IMR-90 (cell line): ENCODE results near the gene ST3GAL3. TPM values are rescaled to one million over a fixed set of nuclear protein-coding genes. Genes with fewer than 3 reads are reported as not detected.

Source experiments
- ATAC-seq: fragments of 200-7000 bp; cut with Tn5 transposase; 2 replicates; pipeline ENCODE4 v1.9.1; 2020; ENCODE audit warnings: low read depth, mild to moderate bottlenecking, moderate library complexity
- BruUV-seq: library from RNA; stranded (reverse); fragments of 400-500 nt; replicated peaks from 2 replicates; lab custom pipeline; 2021; lab: Mats Ljungman, UMichigan
- CTCF ChIA-PET: fragments of 300-600 bp; formaldehyde crosslinking; extraction: SDS; loops from one replicate; lab custom pipeline; 2021; ENCODE audit warnings: antibody characterized with exemption; lab: Yijun Ruan, JAX
- POLR2A ChIA-PET: fragments of 300-600 bp; sonication (Branson Sonifier 250); formaldehyde crosslinking; loops from one replicate; lab custom pipeline; 2022; ENCODE audit warnings: antibody characterized with exemption; ENCODE audit not compliant: unreplicated experiment; lab: Charles Lee
- DNase-seq: peaks from one replicate; pipeline ENCODE4 v3.0.0; 2013
- H2AFZ ChIP-seq: replicated peaks from 2 replicates; pipeline ENCODE3; 2013; ENCODE audit warnings: low read length, mild to moderate bottlenecking; ENCODE audit not compliant: poor library complexity
- H2AK5ac ChIP-seq: 2 replicates; pipeline ENCODE4 v1.6.1; 2013; ENCODE audit warnings: low read depth, low read length, inconsistent platforms
- H2AK9ac ChIP-seq: replicated peaks from 2 replicates; pipeline ENCODE3; 2013; ENCODE audit warnings: mild to moderate bottlenecking, low read depth, low read length, moderate library complexity; ENCODE audit not compliant: poor library complexity
- H2BK120ac ChIP-seq: 2 replicates; pipeline ENCODE4 v1.6.1; 2013; ENCODE audit warnings: low read depth, low read length, inconsistent platforms
- H2BK15ac ChIP-seq: 3 replicates; pipeline ENCODE4 v1.6.1; 2013; ENCODE audit warnings: low read depth, low read length, inconsistent platforms
- H2BK20ac ChIP-seq: 2 replicates; pipeline ENCODE4 v1.6.1; 2013; ENCODE audit warnings: low read depth, mild to moderate bottlenecking, inconsistent platforms, low read length, moderate library complexity
- H2BK5ac ChIP-seq: 2 replicates; pipeline ENCODE4 v1.6.1; 2013; ENCODE audit warnings: mild to moderate bottlenecking, low read depth, low read length, inconsistent platforms; ENCODE audit not compliant: poor library complexity, severe bottlenecking
- H3K14ac ChIP-seq: replicated peaks from 2 replicates; pipeline ENCODE4 v1.6.1; 2013; ENCODE audit warnings: low read depth, low read length, inconsistent platforms
- H3K18ac ChIP-seq: 2 replicates; pipeline ENCODE4 v1.6.1; 2013; ENCODE audit warnings: low read depth, low read length, control low read depth
- H3K23ac ChIP-seq: 2 replicates; pipeline ENCODE4 v1.6.1; 2013; ENCODE audit warnings: low read depth, low read length, inconsistent platforms
- H3K27ac ChIP-seq: 2 replicates; pipeline ENCODE4 v1.5.1; 2013; ENCODE audit warnings: mild to moderate bottlenecking, control low read depth, low read length; ENCODE audit not compliant: insufficient read depth
- H3K27me3 ChIP-seq: 2 replicates; pipeline ENCODE4 v1.6.1; 2013; ENCODE audit warnings: low read length; ENCODE audit not compliant: control insufficient read depth, insufficient read depth
- H3K36me3 ChIP-seq: 2 replicates; pipeline ENCODE4 v1.6.1; 2013; ENCODE audit warnings: low read length, mixed read lengths; ENCODE audit not compliant: control insufficient read depth, insufficient read depth
- H3K4ac ChIP-seq: 2 replicates; pipeline ENCODE4 v1.6.1; 2013; ENCODE audit warnings: low read depth, low read length, inconsistent platforms
- H3K4me1 ChIP-seq: 2 replicates; pipeline ENCODE4 v1.6.1; 2013; ENCODE audit warnings: low read length, mixed read lengths; ENCODE audit not compliant: control insufficient read depth, insufficient read depth
- H3K4me2 ChIP-seq: 2 replicates; pipeline ENCODE4 v1.6.1; 2013; ENCODE audit warnings: low read depth, mild to moderate bottlenecking, control low read depth, low read length, moderate library complexity
- H3K4me3 ChIP-seq: 2 replicates; pipeline ENCODE4 v1.5.1; 2013; ENCODE audit warnings: low read depth, mild to moderate bottlenecking, control low read depth, low read length, moderate library complexity; ENCODE audit not compliant: insufficient read depth
- H3K56ac ChIP-seq: 2 replicates; pipeline ENCODE4 v1.6.1; 2013; ENCODE audit warnings: low read length, inconsistent platforms; ENCODE audit not compliant: insufficient read depth; ENCODE audit errors: extremely low read depth
- H3K79me1 ChIP-seq, 2 experiments: 2 replicates each; pipeline ENCODE4 v1.6.1; 2013; ENCODE audit warnings: low read length in 2 of 2, inconsistent platforms in 1 of 2, low read depth in 1 of 2
- H3K9ac ChIP-seq: 2 replicates; pipeline ENCODE4 v1.6.1; 2013; ENCODE audit warnings: low read depth, low read length, control low read depth
- H3K9me1 ChIP-seq: 2 replicates; pipeline ENCODE4 v1.6.1; 2013; ENCODE audit warnings: low read length, inconsistent platforms; ENCODE audit not compliant: insufficient read depth
- H3K9me3 ChIP-seq: 2 replicates; pipeline ENCODE4 v1.6.1; 2013; ENCODE audit warnings: low read length; ENCODE audit not compliant: control insufficient read depth, insufficient read depth
- H4K20me1 ChIP-seq: 2 replicates; pipeline ENCODE4 v1.6.1; 2013; ENCODE audit warnings: low read length, inconsistent platforms; ENCODE audit not compliant: insufficient read depth
- H4K5ac ChIP-seq: 2 replicates; pipeline ENCODE4 v1.6.1; 2013; ENCODE audit warnings: mild to moderate bottlenecking, low read depth, low read length, control low read depth
- H4K8ac ChIP-seq, 2 experiments: 2 replicates each; pipeline ENCODE4 v1.6.1; 2013; ENCODE audit warnings: low read depth in 2 of 2, low read length in 2 of 2, control low read depth in 1 of 2, inconsistent platforms in 1 of 2
- H4K91ac ChIP-seq: 2 replicates; pipeline ENCODE4 v1.6.1; 2013; ENCODE audit warnings: low read depth, low read length, inconsistent platforms; ENCODE audit not compliant: insufficient read depth
- MXI1 ChIP-seq: IDR thresholded peaks from 2 replicates; pipeline ENCODE4 v1.6.1; 2012; ENCODE audit warnings: low read depth, mild to moderate bottlenecking, low read length, moderate library complexity, borderline replicate concordance
- POLR2A ChIP-seq: IDR thresholded peaks from 2 replicates; pipeline ENCODE4 v1.6.1; 2012; ENCODE audit warnings: mild to moderate bottlenecking, low read depth, low read length
- RAD21 ChIP-seq: IDR thresholded peaks from 2 replicates; pipeline ENCODE4 v1.6.1; 2012; ENCODE audit warnings: low read length, improper control_type of control experiment
- SMC3 ChIP-seq: fragments of 150-350 bp; IDR thresholded peaks from 2 replicates; pipeline ENCODE4 v1.6.1; 2016; ENCODE audit warnings: low read depth, mild to moderate bottlenecking, antibody characterized with exemption, low read length, moderate library complexity
- WGBS, 2 experiments: methylation state at CpG; one replicate each; pipeline versions ENCODE4 v1.1.5 to v1.1.7; 2013; ENCODE audit warnings: missing lambda C conversion rate in 2 of 2; ENCODE audit not compliant: insufficient read length in 1 of 2; ENCODE audit errors: extremely low coverage in 2 of 2; 5-methylcytosine and 5-hydroxymethylcytosine counted together
- dilution Hi-C: fragments of 300-500 bp; cut with HindIII; formaldehyde crosslinking; loops from one replicate; pipeline ENCODE4 v1.14.3; 2018; ENCODE audit warnings: low sequenced_read_pairs; ENCODE audit not compliant: unreplicated experiment
- in situ Hi-C: fragments of 300-500 bp; cut with MboI; formaldehyde crosslinking; loops from 3 replicates; pipeline ENCODE4 v1.14.3; 2019; ENCODE audit warnings: low sequenced_read_pairs, inconsistent platforms, mixed read lengths
- intact Hi-C: fragments of 100-400 bp; cut with micrococcal nuclease; formaldehyde crosslinking; loops from 2 replicates; pipeline ENCODE4 v1.10.0; 2022
- polyA plus RNA-seq, 3 experiments: library from polyadenylated mRNA; depleted of rRNA; stranded (reverse); fragments of >200 nt; gene quantifications; 2 replicates each; pipeline ENCODE4 v1.2.3, GENCODE V29; 2012; ENCODE audit warnings: low replicate concordance in 1 of 3
- total RNA-seq: library from RNA; depleted of rRNA; stranded (reverse); fragments of >200 nt; gene quantifications from 2 replicates; pipeline ENCODE4 v1.2.3, GENCODE V29; 2012
- TF ChIP-seq, protein P1 (sequence below): fragments of 150-350 bp; IDR thresholded peaks from 2 replicates; pipeline ENCODE4 v1.6.1; 2016; ENCODE audit warnings: low read depth, mild to moderate bottlenecking, low read length, moderate library complexity, borderline replicate concordance
- TF ChIP-seq, protein P2 (sequence below): conservative IDR thresholded peaks from 2 replicates; pipeline ENCODE4 v1.5.1; 2012; ENCODE audit warnings: mild to moderate bottlenecking, low read depth, low read length, improper control_type of control experiment

Gene ST3GAL3
- total and polyA plus RNA-seq, 2 of the 4 experiments (the other 2 are of a cell fraction), result 12.0 to 14.8 TPM

DNA sequence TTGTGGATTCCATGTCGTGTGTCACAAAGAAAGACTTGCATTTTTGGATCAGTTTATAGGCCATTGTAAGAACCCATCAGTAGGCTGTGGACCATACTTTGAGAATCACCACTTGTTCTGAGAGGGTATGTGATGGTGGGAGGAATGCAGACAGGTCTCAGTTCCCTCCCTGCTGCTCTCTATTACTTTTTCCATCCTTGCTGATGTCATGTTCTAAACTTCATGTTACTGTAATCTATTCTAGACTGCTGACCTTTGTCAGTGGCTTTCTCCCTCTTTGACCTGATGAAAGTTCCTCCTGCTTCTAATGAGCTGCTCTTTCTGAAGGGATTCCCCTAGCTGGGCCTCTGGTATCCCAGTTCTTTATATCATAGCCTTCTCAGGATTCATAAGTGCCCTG, 46.1 kb downstream of the ST3GAL3 start:
- ATAC-seq (no peak; the same call in 1 of the 2 replicates), DNase-seq (no peak)
- Histone ChIP-seq H4K8ac (no peak overlapping the region), H2AFZ (no peak overlapping the region), H3K4ac (no peak overlapping the region), H3K14ac (no peak overlapping the region), H4K5ac (no peak overlapping the region), H2AK5ac (no peak overlapping the region), H2BK120ac (no peak overlapping the region), H3K9ac (no peak overlapping the region), H3K9me3 (no peaks in the 10 kb centered on the region; the same call in 1 of the 2 replicates), H3K27ac (no peak overlapping the region), H4K91ac (no peak overlapping the region), H2BK15ac (no peak overlapping the region), H3K36me3 (no peaks in the 10 kb centered on the region), H3K4me2 (no peak overlapping the region), H3K23ac (no peak overlapping the region), H2AK9ac (no peak overlapping the region), H2BK5ac (no peak overlapping the region), H3K18ac (no peak overlapping the region), H3K9me1 (peaks cover 2% of the 10 kb centered on the region; the same call in 1 of the 2 replicates), H2BK20ac (no peak overlapping the region), H4K20me1 (0 out of 2 replicates have a peak, but pooled peaks cover 3% of the 10 kb centered on the region), H3K27me3 (no peaks in the 10 kb centered on the region), H3K4me1 (peaks cover 6% of the 10 kb centered on the region), H3K79me1 (peaks cover 27 to 32% of the 10 kb centered on the region in 2 experiments), H3K4me3 (no peak overlapping the region), H3K56ac (no peak overlapping the region)
- dilution Hi-C loops, result no loop called here
- intact Hi-C loops, result loop anchor here (5.0 kb wide), 1 partner anchor 36 kb away; no protein-coding TSS in a partner anchor
- in situ Hi-C loops, result no loop called here
- BruUV-seq, result no TSS peak
- ChIA-PET POLR2A (no interaction called here), CTCF (interaction anchor here (0.5 to 0.7 kb wide), 2 partner anchors 11 to 108 kb away, joined by 3 to 5 read pairs; no protein-coding TSS in a partner anchor)
- TF ChIP-seq POLR2A (no peak), MXI1 (no peak), SMC3 (no peak), RAD21 (no peak)
- TF ChIP-seq, protein P1, sequence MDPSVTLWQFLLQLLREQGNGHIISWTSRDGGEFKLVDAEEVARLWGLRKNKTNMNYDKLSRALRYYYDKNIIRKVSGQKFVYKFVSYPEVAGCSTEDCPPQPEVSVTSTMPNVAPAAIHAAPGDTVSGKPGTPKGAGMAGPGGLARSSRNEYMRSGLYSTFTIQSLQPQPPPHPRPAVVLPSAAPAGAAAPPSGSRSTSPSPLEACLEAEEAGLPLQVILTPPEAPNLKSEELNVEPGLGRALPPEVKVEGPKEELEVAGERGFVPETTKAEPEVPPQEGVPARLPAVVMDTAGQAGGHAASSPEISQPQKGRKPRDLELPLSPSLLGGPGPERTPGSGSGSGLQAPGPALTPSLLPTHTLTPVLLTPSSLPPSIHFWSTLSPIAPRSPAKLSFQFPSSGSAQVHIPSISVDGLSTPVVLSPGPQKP, result no peak
- TF ChIP-seq, protein P2, sequence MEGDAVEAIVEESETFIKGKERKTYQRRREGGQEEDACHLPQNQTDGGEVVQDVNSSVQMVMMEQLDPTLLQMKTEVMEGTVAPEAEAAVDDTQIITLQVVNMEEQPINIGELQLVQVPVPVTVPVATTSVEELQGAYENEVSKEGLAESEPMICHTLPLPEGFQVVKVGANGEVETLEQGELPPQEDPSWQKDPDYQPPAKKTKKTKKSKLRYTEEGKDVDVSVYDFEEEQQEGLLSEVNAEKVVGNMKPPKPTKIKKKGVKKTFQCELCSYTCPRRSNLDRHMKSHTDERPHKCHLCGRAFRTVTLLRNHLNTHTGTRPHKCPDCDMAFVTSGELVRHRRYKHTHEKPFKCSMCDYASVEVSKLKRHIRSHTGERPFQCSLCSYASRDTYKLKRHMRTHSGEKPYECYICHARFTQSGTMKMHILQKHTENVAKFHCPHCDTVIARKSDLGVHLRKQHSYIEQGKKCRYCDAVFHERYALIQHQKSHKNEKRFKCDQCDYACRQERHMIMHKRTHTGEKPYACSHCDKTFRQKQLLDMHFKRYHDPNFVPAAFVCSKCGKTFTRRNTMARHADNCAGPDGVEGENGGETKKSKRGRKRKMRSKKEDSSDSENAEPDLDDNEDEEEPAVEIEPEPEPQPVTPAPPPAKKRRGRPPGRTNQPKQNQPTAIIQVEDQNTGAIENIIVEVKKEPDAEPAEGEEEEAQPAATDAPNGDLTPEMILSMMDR, result no peak
- no CpG with 5 or more reads among the region's 1 CpG for WGBS, 2 experiments
